Fibroblast of mammary gland (primary cell): ENCODE results near the gene PPM1L.

Source experiments
- DNase-seq: peaks from one replicate; pipeline ENCODE4 v3.0.0-alpha.2; 2010; ENCODE audit warnings: low read depth
- H3K4me3 ChIP-seq: 2 replicates; pipeline ENCODE4 v1.5.1; 2011; ENCODE audit warnings: low read depth, mild to moderate bottlenecking, low read length, moderate library complexity; ENCODE audit not compliant: control insufficient read depth
- TF ChIP-seq, protein P1 (sequence below): conservative IDR thresholded peaks from 2 replicates; pipeline ENCODE4 v1.5.1; 2011; ENCODE audit warnings: low read depth, low read length, inconsistent platforms; ENCODE audit not compliant: control insufficient read depth, insufficient read depth

The PPM1L gene

DNA sequence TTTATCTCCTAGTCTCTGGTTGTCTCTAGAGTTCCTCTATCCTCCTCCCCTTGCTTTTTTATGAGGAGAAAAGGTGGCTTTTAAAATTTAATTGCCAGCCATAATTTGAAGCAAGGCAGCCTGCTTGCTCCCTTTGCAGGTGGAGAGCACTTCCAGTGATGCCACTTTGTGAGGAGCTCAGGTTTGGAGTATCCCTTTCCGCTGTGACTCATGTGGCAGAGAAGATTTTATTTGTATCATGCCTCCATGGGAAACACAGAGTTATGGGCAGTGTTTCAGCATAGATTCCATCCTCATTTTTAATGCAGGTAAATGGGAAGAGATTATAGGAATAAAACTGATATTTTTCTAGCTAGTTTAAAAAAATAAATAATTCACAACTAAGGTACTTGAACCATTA lies 7.0 kb downstream of the PPM1L start:
- TF ChIP-seq, protein P1, sequence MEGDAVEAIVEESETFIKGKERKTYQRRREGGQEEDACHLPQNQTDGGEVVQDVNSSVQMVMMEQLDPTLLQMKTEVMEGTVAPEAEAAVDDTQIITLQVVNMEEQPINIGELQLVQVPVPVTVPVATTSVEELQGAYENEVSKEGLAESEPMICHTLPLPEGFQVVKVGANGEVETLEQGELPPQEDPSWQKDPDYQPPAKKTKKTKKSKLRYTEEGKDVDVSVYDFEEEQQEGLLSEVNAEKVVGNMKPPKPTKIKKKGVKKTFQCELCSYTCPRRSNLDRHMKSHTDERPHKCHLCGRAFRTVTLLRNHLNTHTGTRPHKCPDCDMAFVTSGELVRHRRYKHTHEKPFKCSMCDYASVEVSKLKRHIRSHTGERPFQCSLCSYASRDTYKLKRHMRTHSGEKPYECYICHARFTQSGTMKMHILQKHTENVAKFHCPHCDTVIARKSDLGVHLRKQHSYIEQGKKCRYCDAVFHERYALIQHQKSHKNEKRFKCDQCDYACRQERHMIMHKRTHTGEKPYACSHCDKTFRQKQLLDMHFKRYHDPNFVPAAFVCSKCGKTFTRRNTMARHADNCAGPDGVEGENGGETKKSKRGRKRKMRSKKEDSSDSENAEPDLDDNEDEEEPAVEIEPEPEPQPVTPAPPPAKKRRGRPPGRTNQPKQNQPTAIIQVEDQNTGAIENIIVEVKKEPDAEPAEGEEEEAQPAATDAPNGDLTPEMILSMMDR, result no peak
- H3K4me3 ChIP-seq, result no peak overlapping the region

DNA sequence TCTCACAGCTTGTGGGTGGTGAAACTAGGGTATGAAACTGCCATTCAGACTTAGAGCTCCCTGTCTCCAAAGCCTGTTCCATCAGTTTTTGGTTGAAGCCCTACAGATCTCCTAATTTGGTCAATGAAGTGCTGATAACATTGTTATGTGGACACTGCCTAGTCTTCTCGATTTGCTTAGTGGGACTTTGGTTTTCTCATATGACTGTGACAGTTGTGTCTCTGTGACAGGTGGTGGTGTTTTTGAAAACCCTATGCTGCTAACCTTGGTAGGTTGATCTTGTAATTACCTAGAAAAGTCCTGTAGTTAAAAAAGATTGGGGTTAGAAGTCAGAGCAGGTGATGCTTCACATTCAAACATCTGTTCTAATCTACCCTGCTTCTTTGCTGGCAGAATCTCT lies 9.2 kb downstream of the PPM1L start:
- no peak for DNase-seq
- TF ChIP-seq, protein P1, result no peak
- H3K4me3 ChIP-seq, result no peak overlapping the region

More for the DNA sequence above, 7.0 kb downstream of the PPM1L start:
- no peak for DNase-seq

DNA sequence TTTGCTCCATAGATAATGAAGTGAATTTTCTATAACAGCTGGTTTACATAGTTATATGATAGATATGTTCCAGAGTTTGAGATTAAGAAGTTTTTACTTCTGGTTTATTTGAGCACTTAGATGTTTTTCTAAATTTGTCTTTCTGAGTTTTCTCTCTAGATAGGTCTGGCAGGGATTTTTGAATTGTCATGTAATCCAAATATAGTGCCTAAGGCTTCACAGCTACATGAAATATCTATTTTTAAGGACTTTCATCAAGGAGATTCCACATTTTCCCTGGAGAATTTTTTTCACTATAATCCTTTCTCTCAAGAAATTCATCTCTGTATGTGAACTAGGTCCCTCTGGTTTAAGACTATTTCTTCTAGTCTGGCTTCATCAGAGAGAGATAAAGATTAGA lies 12.0 kb downstream of the PPM1L start:
- no peak overlapping the region for H3K4me3 ChIP-seq
- TF ChIP-seq, protein P1, result no peak
- DNase-seq, result no peak

DNA sequence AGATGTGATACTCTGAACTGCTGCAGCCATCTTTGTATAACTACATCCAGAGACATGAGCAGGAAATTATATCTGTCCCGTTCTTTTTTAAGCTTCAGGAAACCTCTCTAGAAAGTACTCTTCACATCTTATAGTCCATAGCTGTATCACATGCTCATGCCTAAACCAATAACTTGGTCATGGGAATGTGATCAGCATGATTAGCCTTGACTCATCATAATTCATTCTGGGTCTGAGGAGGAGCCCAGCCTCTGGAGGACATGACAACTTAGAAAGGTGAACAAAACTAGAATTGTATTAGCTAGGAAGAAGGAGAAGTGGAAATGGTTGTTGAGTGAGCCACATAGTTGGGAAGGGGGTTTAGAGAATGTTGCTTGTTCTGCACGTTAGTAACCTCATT lies 12.9 kb downstream of the PPM1L start:
- TF ChIP-seq, protein P1, result no peak
- no peak overlapping the region for H3K4me3 ChIP-seq
- peak; percentile 1 for DNase-seq

DNA sequence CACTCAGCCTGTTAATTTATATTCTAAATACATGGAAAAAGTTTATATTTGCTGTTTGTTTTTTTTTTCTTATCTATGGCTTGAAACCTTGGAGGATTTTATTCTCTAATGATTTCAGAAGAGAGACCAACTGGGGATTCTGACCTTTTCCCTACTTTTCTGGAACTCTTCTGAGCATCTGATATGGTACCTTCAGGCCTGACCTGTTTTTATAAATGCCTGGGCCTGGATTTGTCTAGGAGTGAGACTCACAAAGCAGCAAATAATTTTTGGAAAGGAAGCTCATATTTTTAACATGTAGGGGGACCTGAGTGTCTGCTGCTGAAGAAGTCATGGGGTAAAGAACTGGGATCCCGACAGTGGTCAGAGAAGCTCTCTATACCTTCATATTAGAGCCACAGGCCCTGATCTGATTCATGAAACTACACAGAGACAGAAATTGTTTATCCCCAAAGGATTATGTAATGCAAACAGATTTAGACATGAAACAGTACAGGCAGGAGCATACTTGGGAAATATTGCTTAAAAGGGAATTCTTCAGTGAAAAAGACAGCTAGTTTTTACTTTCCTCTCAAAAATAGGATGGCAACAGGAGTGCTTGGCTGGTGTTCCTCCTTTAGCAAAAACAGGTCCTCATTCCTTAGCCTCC lies 15.9 kb downstream of the PPM1L start:
- TF ChIP-seq, protein P1, result no peak
- no peak for DNase-seq
- no peak overlapping the region for H3K4me3 ChIP-seq

DNA sequence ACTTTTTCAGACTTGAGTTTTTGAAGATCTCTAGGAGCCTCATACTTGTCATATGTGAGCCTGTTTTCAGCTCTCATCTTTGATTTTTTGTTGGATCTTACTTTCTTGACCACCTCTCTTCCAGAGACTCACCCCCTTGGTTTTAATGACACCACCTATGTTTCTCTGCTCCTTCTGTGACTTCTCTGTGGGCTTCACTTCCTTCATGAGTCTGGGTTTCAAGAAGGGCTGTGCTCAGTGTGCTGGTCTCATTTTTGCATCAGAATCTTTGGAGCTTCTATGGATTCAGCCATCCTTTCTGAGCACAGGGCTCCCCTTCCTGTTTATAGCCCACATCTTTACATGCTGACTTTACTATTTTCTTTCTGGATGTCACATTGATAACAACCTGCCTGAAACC lies 17.7 kb downstream of the PPM1L start:
- TF ChIP-seq, protein P1, result no peak
- DNase-seq, result no peak
- no peak overlapping the region for H3K4me3 ChIP-seq

DNA sequence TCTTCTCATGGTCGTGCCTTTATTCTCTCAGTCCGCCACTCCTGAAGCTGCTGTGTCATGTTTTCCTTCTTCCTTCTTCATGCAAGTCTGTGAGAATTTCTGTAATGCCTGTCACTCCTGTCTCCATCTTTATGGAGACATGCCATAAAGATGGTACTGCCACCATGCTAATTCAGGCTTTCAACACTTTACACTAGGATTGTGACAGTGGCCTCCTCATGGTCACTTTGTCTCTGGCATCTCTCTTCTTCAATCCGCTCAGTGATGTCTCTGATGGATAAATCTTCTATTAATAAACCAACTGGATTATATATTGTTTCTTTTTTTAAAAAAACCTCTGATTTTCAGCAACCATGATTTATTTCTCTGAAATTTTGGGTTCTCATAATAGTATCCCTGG lies 18.1 kb downstream of the PPM1L start:
- TF ChIP-seq, protein P1, result no peak
- H3K4me3 ChIP-seq, result no peak overlapping the region
- no peak for DNase-seq
